ENCODE data around the gene EPHA2. TPM values are rescaled to one million over a fixed set of nuclear protein-coding genes. Genes with fewer than 3 reads are reported as not detected.

Gene EPHA2
- total and polyA plus RNA-seq, 4 donors = 2.9 to 11.1 (median 6.8) TPM

GRCh38 chr1:16078925-16079656, 76.8 kb downstream of the EPHA2 start:
- H3K27ac ChIP-seq (ENCODE audit: low read depth in 1 of 2, low read length in 2 of 2) = no peak overlapping the region
- peak; percentile 80 for DNase-seq (ENCODE audit: low spot score)
- no peaks in the 10 kb centered on the region for H3K9me3 ChIP-seq (ENCODE audit: control insufficient read depth in 4 of 4, low read length in 3 of 4)
- no peaks in the 10 kb centered on the region for H3K27me3 ChIP-seq (ENCODE audit: control insufficient read depth in 4 of 4, insufficient read depth in 4 of 4, low read length in 3 of 4)
- TF ChIP-seq RAD21 (IDR thresholded peaks at IDR 0.05) (peak; percentile 93 to 95), RXRA (IDR thresholded peaks at IDR 0.05) (peak in 1 of 2 donors; percentile 30), REST (IDR thresholded peaks at IDR 0.05) (no peak), FOXA1 (IDR thresholded peaks at IDR 0.05) (no peak), SP1 (IDR thresholded peaks at IDR 0.05) (no peak), CTCF (IDR thresholded peaks at IDR 0.05; ENCODE audit: low read depth, low read length, missing input control) (peak; percentile 95)
- peaks cover 0 to 17% (median 9%) of the 10 kb centered on the region in 4 donors for H3K4me1 ChIP-seq (ENCODE audit: control insufficient read depth in 4 of 4, insufficient read depth in 4 of 4, low read length in 3 of 4)
- H3K36me3 ChIP-seq (ENCODE audit: control insufficient read depth in 4 of 4, insufficient read depth in 3 of 4, low read depth in 1 of 4, low read length in 3 of 4) = no peaks in the 10 kb centered on the region
- no peak overlapping the region for H3K9ac ChIP-seq (ENCODE audit: low read depth in 1 of 2, low read length in 2 of 2)
- 41% methylated on average over 10 of the region's 10 CpGs for WGBS
- no peak overlapping the region for H3K4me3 ChIP-seq (ENCODE audit: low read depth in 1 of 3, low read length in 3 of 3)

GRCh38 chr1:16077406-16078245, 78.2 kb downstream of the EPHA2 start:
- peaks cover 4 to 24% (median 12%) of the 10 kb centered on the region in 4 donors for H3K4me1 ChIP-seq (ENCODE audit: control insufficient read depth in 4 of 4, insufficient read depth in 4 of 4, low read length in 3 of 4)
- no peak overlapping the region for H3K27ac ChIP-seq (ENCODE audit: low read depth in 1 of 2, low read length in 2 of 2)
- no peak for DNase-seq (ENCODE audit: low spot score)
- WGBS = 80% methylated on average over 12 of the region's 12 CpGs
- no peaks in the 10 kb centered on the region for H3K27me3 ChIP-seq (ENCODE audit: control insufficient read depth in 4 of 4, insufficient read depth in 4 of 4, low read length in 3 of 4)
- no peaks in the 10 kb centered on the region for H3K36me3 ChIP-seq (ENCODE audit: control insufficient read depth in 4 of 4, insufficient read depth in 3 of 4, low read depth in 1 of 4, low read length in 3 of 4)
- H3K9ac ChIP-seq (ENCODE audit: low read depth in 1 of 2, low read length in 2 of 2) = no peak overlapping the region
- no peak for TF ChIP-seq EGR1 (IDR thresholded peaks at IDR 0.05; ENCODE audit: low read depth in 2 of 2)
- no peak for TF ChIP-seq SP1 (IDR thresholded peaks at IDR 0.05)
- no peak for TF ChIP-seq RXRA (IDR thresholded peaks at IDR 0.05)
- TF ChIP-seq HNF4G (IDR thresholded peaks at IDR 0.05) = no peak
- no peak for TF ChIP-seq NR2F2 (IDR thresholded peaks at IDR 0.05)
- no peak overlapping the region for H3K4me3 ChIP-seq (ENCODE audit: low read depth in 1 of 3, low read length in 3 of 3)
- no peaks in the 10 kb centered on the region for H3K9me3 ChIP-seq (ENCODE audit: control insufficient read depth in 4 of 4, low read length in 3 of 4)

GRCh38 chr1:16076865-16077238, 79.0 kb downstream of the EPHA2 start:
- DNase-seq (ENCODE audit: low spot score) = no peak
- Histone ChIP-seq H3K36me3 (ENCODE audit: control insufficient read depth in 4 of 4, insufficient read depth in 3 of 4, low read depth in 1 of 4, low read length in 3 of 4) (no peaks in the 10 kb centered on the region), H3K4me1 (ENCODE audit: control insufficient read depth in 4 of 4, insufficient read depth in 4 of 4, low read length in 3 of 4) (peaks cover 4 to 24% (median 12%) of the 10 kb centered on the region in 4 donors), H3K9ac (ENCODE audit: low read depth in 1 of 2, low read length in 2 of 2) (no peak overlapping the region), H3K27me3 (ENCODE audit: control insufficient read depth in 4 of 4, insufficient read depth in 4 of 4, low read length in 3 of 4) (no peaks in the 10 kb centered on the region), H3K4me3 (ENCODE audit: low read depth in 1 of 3, low read length in 3 of 3) (no peak overlapping the region), H3K9me3 (ENCODE audit: control insufficient read depth in 4 of 4, low read length in 3 of 4) (no peaks in the 10 kb centered on the region), H3K27ac (ENCODE audit: low read depth in 1 of 2, low read length in 2 of 2) (no peak overlapping the region)
- 51% methylated on average over 11 of the region's 11 CpGs for WGBS
- TF ChIP-seq HNF4A (conservative IDR thresholded peaks at IDR 0.05) (peak in 1 of 2 donors; percentile 36), MAX (IDR thresholded peaks at IDR 0.05) (no peak), RAD21 (IDR thresholded peaks at IDR 0.05) (no peak), YY1 (IDR thresholded peaks at IDR 0.05) (no peak), TAF1 (conservative IDR thresholded peaks at IDR 0.05) (no peak), FOXA1 (IDR thresholded peaks at IDR 0.05) (no peak), GABPA (IDR thresholded peaks at IDR 0.05 in 1 of 2, conservative IDR thresholded peaks at IDR 0.05 in 1 of 2) (no peak), NR2F2 (IDR thresholded peaks at IDR 0.05) (no peak), JUND (IDR thresholded peaks at IDR 0.05) (no peak), FOXA2 (IDR thresholded peaks at IDR 0.05) (no peak), EGR1 (IDR thresholded peaks at IDR 0.05; ENCODE audit: low read depth in 2 of 2) (no peak), HNF4G (IDR thresholded peaks at IDR 0.05) (no peak), RXRA (IDR thresholded peaks at IDR 0.05) (peak; percentile 37 to 67), SP1 (IDR thresholded peaks at IDR 0.05) (no peak), CTCF (IDR thresholded peaks at IDR 0.05; ENCODE audit: low read depth, low read length, missing input control) (no peak), ATF3 (IDR thresholded peaks at IDR 0.05) (no peak)

Measured in liver (tissue), 9 donors.